Stimulated activated CD4-positive, alpha-beta T cell treated with anti-CD3 and anti-CD28 coated beads, Interleukin-2, amount 100 ng/mL, for 24 hours (primary cell): ENCODE measurements around the gene APOC1.
A peak's percentile ranks its signal among the peaks of the same experiment; 100 is the strongest.
"Not testable (repeated sequence)": the region's sequence is repeated elsewhere in the genome, so short reads cannot be mapped to it uniquely, and the experiment has no call there.

Experiments
- DNase-seq, 2 donors: peaks; one replicate each; pipeline ENCODE4 v3.0.0-alpha.2; 2020

The APOC1 gene

GRCh38 chr19:44890366-44891015 lies 23.9 kb upstream of the APOC1 start:
- DNase-seq = peak; percentile 100

GRCh38 chr19:44891016-44891882 lies 23.2 kb upstream of the APOC1 start, which contains the start of gene TOMM40:
Gene TOMM40, plus strand, starts transcription at chr19:44891254. Its CDS starts 162 bp downstream, at chr19:44891416.
- DNase-seq = peak; percentile 40 to 54

GRCh38 chr19:44892932-44893331 lies 21.5 kb upstream of the APOC1 start:
- DNase-seq = no peak

- DNase-seq = no peak
These were observed 20.9 kb upstream of the APOC1 start for GRCh38 chr19:44893332-44894051.

GRCh38 chr19:44894052-44894400 lies 20.4 kb upstream of the APOC1 start:
- DNase-seq = no peak

GRCh38 chr19:44894946-44895345 lies 19.5 kb upstream of the APOC1 start:
- DNase-seq = no peak

GRCh38 chr19:44897835-44898234 lies 16.6 kb upstream of the APOC1 start:
- DNase-seq = no peak

GRCh38 chr19:44900328-44901244 lies 13.8 kb upstream of the APOC1 start:
- no peak for DNase-seq

- DNase-seq = no peak
These were observed 11.2 kb upstream of the APOC1 start for GRCh38 chr19:44903216-44903601.

- peak; percentile 83 to 85 for DNase-seq
These were observed 10.6 kb upstream of the APOC1 start for GRCh38 chr19:44903602-44904425.

GRCh38 chr19:44904426-44904994 lies 9.9 kb upstream of the APOC1 start:
- peak in 1 of 2 donors; percentile 35 for DNase-seq

- DNase-seq = no peak
These were observed 8.8 kb upstream of the APOC1 start, which contains the start of gene APOE for GRCh38 chr19:44905437-44906160. Gene APOE, plus strand, starts transcription at chr19:44905796. Its CDS starts 829 bp downstream, at chr19:44906625.

- no peak for DNase-seq
These were observed 6.8 kb upstream of the APOC1 start for GRCh38 chr19:44907613-44908012.

GRCh38 chr19:44908074-44908835 lies 6.2 kb upstream of the APOC1 start:
- DNase-seq = no peak

GRCh38 chr19:44908836-44909261 lies 5.6 kb upstream of the APOC1 start:
- DNase-seq = no peak

- DNase-seq = no peak
These were observed 4.6 kb upstream of the APOC1 start for GRCh38 chr19:44909775-44910174.

- DNase-seq = not testable (repeated sequence)
These were observed 2.5 kb upstream of the APOC1 start for GRCh38 chr19:44911896-44912295.

GRCh38 chr19:44912854-44913253 lies 1.6 kb upstream of the APOC1 start:
- DNase-seq = no peak
